HuH-7 (cell line): Measurements from ENCODE around the gene TMEM51.
A peak's percentile ranks its signal among the peaks of the same experiment; 100 is the strongest.
"Not testable (repeated sequence)": the region's sequence is repeated elsewhere in the genome, so short reads cannot be mapped to it uniquely, and the experiment has no call there.

Experiments
- DNase-seq: peaks from one replicate; pipeline ENCODE4 v3.0.0; 2011; ENCODE audit warnings: low spot score

The TMEM51 gene

DNA sequence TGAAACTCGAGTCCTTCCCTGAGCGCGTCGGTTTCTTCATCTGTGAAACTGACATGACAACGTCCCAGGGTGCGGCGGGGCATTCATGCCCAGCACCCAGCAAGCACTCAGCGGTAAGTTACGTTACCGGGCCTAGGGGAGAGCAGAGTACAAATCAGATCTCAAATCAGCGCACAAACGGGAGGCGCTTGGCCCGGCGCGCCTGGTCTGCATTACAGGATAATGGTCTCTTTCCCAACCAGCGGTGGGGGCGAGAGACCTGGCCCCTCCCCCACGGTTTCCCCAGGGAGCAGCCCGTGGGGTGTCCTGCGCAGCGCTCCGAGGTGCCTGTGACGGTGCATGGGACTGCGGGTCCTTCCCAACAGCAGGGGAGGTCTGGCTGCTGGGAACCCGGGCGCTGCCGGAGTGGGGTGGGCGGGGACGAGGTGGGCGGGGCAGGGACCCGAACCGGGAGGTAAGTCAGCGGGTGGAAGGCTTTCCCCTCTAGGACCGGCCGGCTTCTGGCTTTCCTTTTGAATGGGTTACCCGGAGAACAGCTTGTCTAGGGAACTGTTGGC is 1.0 kb downstream of the TMEM51 start:
- peak; percentile 44 for DNase-seq

DNA sequence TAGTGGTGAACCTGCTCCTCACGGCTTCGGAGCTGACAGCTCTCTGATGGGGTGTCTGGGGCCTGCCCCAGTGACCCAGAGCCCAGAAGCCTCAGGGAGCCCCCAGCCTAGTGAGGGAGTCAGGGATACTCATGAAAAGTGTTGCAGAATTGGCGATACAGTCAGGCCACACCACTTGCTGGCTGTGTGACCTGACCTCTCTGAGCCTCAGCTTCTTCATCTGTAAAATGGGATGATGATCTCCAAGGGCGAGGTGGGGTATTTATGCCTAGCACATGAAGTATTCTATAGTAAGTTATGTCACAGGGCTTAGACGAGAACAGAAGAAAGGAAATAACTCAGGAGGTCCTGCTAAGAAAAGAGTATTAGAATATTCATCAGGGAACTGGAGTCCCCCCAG is 1.6 kb downstream of the TMEM51 start:
- DNase-seq, result no peak

DNA sequence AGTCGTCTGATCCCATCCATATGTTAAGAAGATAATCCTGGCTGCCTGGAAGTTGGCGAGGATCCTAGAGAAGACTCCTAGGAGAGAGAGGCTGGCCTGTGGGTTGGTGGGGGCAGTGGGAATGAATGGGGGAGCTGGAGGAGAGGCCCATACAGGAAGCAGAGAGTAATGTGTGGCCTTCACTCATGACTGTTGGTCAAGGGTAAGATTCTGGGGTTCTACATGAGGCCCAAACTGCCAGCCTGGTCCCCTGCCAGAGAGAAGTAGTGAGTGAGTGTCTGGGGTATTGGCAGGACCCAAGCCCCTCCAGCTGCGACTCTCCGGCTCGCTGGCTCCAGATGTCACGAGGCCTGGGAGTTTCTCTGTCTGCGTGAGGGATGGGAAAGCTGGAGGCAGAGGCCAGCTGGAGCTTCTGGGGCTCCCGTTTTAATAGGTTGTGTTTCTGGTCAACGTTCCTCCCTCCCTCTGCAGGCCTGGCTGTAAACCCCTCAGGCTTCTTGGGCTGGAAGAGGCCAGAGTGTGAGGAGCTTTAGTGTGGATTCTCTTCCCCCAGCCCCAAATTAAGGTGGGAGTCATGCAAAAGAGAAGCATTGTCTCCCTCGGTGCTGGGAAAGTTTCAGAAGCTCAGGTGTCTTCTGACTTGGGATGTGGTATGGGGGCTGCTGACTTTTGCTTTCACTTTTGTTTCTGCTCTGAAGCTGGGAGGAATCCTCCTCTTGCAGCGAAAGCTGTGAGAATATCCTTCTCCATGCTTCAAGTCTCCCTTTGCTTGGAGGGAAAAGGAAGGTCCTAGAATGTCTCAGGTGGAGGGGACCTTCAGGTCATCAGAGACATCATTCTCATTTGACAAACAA is 2.6 kb downstream of the TMEM51 start:
- DNase-seq, result no peak

DNA sequence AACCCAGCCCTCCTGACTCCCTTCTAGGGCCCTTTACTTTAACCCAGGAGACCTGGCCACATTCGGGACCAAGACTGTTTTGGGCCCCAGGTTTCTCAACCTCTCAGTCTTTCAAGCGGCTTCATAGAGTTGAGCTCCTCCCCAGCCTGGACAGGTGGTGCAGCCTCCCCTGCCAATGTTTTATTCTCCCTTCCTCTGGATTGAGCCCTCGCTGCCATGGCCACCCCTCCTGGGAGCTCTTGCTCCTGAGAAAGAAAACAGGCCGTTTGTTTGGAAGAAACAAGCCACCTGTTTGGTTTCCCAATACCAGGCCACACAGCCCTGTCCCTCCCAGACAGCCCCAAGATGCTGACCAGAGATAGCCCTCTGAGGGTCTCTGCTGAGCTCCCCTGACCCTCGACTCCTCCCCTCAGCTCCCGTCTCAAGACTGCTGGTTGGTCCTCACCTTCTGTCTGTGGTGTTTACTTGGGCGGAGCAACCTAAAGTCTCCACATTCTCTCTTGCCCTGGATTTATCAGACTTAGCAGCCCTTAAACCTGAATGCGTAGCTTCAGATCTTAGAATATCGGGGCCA is 3.3 kb downstream of the TMEM51 start:
- DNase-seq, result no peak

DNA sequence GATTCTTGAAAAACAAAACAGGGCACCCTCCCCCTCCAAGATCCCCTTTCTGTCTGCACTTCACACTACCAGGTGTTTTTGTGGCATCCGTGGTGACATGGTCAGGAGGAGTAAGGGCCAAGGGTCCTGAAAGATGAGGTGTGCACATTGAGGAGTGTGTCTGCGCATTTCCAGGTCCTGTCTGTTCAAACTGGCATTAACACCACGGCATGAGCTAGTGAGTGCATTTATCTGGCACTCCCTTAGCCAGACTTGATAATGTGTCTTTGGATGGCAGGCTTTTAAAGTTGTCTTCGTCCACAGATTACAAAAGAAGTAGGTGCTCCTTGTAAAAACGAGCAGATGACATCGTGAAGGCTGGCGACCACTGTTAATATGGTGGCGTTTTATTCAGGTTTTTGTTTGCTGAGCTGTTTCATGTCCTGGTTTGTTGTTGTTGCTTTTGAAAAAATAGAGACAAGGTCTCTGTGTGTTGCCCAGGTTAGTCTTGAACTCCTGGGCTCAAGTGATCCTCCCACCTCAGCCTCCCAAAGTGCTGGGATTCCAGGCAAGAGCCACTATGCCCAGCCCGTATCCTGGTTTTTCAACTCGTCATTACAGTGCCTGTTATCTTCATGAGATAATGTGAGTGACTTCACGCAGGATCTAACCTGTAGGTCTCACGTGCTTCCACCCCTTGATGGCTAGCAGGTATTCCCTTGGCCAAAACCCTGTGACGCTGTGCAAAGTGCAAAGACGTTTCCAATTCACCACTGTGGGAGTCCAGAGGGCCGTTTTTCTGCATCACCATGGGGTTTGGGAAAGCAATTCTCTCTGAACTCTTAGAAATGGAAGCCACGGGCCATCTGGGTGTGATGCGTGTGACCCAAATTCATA is 4.2 kb downstream of the TMEM51 start:
- DNase-seq, result no peak

DNA sequence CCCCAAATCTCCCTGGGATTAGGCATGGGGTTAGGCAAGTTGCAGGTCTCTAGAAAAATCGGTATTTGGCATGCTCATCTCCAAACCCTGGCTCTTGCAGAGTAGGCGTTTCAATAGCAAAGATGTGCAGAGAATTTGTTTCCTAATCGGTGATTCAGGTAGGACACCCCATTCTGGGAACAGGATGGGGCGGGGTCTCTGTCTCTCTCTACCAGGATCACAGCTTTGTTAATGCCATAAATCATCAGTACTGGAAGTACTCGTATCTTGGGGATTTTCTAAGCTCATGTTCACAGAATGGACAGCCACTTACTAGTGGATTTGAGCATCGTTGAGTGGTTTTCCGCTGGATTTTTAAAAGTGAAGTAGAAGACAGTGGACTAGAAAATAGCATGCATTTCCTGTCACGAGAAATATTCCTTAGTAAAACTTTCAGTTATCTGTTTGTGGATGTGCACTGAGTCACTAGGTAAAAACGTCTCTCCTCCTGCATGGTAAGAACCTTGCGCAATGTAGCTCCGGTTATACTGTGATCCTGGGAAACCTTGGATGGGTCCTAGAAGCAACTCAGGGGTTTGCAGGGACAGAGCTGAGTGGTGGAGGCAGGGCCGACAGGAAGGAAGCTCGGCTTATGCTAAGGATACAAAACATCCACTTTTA is 5.1 kb downstream of the TMEM51 start:
- no peak for DNase-seq

DNA sequence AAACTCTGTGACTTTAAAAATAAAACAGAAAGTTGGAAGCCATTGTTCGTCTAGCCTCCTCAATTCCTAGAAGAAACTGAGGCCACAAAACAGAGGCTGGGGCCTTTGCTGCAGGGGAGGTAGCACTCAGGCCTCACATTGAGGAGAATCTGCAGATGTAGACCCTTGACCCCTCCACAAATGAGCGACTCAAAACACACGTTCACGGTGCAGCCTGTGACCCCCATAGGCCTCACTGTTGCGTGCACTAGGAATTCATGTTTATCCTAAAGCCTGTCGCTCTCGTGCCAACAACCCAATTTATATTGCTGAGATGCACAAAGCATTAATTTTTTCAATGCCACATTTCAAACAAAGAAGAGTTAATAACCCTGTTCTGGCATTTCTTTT is 5.6 kb downstream of the TMEM51 start:
- no peak for DNase-seq

DNA sequence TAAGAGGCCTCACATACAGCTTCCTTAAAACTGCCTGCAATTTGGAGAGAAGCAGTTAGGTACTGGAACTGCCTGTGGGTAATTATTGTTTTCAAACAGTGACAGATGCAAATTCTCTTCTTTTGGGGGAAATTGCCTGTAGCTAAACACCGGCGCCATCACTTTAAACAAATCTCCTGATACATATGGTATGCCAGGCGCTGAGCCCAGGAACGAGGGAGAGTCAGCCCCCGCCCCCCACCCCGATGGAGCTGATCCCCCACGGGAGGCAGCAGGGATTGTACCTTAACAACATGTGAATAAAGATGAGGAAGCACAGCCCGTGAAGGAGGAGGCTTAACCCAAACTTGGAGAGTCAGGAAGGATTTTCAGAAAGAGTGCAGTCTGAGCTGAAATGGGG is 7.1 kb downstream of the TMEM51 start:
- DNase-seq, result no peak

DNA sequence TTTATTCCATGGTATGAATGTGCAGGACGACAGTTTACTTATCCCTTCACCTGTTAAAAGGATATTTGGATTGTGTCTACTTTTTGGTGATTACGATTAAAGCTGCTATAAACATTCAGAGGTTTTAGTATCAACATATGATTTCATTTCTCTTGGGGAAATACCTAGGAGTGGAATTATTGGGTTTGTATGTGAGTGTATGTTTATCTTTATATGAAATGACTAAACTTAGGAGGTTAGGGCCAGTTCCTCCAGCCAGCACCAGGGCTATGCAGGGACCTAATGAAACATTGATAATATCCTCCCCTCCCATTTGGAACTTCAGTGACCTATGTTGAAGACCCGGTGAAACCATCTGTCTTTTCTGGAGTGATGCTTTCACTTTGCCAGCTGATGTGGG is 13.8 kb downstream of the TMEM51 start:
- DNase-seq, result no peak

DNA sequence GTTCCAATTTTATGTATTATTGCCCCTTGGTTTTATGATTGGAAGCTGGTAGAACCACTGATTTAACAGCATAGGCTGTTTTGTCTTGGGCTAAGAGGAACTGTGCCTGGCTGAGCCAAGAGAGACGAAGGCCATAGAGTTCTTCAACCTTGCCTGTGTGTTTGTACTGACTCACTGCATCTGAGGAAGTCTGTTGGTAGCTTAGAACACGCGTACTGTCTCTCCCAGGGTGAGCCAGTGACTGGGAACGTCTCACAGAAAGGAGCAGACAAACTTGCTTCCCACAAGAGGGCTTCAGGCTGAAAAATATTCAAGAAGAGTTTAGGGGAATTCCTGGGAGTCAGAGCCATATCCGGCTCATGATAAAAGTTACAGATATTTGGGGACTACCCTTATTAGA is 14.9 kb downstream of the TMEM51 start:
- no peak for DNase-seq

DNA sequence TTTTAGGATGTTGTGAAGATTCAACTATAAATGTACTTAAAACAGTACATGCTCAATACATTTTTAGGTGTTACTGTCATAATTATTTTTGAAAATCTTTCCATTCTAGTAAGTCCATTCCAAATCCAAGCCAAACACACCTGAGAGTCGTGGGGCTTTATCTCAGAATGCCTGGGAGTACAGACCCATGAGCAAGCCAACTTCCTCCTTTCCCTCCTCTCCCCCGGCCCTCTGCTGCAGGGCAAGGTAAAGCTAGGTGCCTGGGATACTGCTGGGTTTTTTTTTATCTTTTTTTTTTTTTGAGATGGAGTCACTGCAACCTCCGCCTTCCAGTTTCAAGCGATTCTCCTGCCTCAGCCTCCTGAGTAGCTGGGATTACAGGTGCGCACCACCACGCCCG is 16.5 kb downstream of the TMEM51 start:
- DNase-seq, result no peak

DNA sequence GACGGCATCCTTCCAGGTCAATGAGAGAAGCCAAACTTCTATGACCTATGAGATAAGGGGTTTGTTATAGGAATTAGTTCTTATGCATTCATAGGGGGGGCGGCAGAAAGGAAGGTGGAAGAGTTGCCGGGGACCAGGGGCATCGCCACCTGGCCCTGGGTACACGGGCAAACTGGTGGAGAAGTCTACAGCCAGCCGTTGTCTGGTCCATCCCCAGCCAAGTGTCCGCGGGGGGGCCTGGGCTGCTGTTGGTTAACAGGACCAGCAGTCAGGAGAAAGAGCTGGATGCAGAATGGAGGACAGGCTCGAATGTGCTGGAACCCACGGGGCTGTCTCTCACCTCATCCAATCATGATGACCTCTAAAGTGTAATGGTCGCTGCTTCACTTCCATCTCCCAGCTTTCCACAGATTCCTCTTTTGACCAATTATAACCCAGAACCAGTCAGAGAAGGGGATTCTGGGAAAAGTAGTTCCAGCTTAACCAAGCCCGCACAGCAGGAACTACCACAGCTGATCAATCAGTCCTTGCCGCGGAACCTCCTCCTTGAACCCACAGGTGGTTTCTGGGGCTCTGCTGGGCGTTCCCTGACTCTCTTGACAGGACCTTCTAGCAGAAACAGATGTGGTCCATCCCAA is 17.8 kb downstream of the TMEM51 start:
- no peak for DNase-seq

DNA sequence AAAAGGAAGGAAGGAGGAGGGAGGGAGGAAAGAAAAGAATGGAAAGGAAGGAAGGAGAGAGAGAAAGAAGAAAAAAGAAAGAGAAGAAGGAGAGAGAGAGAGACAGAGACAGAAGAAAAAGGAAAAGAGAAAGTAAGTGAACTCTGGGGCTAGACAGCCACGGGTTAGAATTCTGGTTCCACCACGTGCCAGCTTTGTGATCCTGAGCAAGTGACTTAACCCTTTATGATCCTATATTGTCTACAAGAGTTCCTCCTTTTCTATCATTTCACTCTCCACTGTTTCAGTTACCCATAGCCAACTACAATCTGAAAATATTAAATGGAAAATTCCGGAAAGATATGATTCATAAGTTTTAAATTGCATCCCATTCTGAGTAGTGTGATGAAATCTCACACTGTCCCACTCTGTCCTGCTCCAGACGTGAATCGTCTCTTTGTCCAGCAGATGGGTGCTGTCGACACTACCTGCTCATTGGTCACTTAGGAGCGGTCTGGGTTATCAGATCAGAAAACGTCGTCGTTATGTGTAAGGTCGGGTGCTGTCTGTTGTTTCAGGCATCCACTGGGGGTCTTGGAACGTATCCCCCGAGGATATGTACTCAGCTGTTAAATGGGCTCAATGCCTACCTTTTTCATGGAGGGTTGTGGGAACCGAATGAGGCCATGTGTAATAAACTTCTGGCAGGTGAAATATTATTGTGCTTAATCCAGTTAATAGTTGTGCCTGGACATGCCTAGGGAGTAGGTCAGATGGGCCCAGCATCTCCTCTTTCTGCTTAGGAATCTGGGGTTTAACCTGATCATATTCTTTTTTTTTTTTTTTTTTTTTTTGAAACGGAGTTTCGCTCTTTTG is 19.1 kb downstream of the TMEM51 start:
- DNase-seq, result no peak

DNA sequence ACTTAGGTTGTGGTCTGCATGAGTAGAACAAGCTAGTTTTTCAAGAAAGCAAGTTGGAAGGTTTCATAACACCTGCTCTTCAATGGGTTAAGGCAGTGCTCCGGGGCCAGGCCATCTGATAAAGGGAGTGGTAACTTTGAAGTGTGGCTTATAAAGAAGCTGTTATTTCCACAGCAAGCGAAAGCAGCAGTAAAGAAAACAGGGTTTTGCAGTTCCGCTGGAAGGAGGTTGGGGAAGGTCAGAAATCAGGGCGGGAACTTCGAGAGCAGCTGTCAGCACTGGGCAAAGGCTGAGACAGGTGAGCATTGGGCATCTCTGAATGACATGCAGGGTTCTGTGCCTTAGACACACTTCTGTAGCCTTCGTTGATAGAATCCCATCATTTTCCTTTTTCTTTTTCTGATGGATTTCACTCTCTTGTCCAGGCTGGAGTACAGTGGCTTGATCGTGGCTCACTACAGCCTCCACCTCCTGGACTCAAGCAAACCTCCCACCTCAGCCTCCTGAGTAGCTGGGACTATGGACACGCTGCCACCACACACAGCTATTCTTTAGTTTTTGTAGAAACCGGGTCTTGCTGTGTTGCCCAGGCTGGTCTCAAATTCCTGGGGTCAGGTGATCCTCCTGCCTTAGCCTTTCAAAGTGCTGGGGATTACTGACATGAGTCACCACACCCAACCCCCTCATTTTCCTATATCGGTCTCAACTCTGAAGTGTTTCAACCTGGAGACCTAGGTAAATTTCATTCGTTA is 20.5 kb downstream of the TMEM51 start:
- DNase-seq, result no peak

DNA sequence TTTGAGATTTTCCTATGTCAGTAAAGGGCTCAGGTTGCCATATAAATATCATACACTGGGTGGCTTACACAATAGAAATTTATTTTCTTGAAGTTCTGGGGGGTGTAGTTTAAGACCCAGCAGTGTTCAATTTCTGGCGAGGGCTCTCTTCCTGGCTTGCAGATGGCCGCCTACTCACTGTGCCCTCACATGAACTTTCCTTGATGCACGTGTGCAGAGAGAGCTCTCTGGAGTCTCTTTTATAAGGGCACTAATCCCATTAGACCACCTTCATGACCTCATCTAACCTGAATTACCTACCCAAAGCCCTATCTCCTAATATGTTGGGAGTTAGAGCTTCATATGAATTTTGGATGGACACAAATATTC is 21.1 kb downstream of the TMEM51 start:
- DNase-seq, result no peak

DNA sequence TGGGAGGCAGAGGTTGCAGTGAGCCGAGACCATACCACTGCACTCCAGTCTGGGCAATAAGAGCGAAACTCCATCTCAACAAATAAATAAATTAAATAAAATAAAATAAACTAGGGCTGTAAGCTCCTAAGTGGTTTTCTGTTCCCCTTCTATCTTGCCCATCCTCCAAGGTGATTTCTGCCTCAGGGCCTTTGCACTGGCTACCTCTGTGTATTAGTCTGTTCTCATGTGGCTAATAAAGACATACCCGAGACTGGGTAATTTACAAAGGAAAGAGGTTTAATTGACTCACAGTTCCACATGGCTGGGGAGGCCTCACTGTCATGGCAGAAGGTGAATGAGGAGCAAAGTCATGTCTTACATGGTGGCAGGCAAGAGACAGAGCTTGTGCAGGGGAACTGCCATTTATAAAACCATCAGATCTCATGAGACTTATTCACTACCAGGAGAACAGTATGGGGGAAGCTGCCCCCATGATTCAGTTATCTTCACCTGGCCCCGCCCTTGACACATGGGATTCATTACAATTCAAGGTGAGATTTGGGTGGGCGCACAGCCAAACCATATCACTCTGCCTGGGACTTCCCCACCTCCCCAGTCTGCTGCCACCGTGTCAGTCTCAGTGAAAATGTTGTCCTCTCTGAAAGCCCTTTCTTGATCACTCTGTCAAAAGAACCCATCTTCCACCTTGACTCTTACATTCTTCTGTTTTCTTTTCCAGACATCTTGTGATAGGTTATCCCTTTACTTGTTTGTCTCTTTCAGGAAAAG is 22.0 kb downstream of the TMEM51 start:
- not testable (repeated sequence) for DNase-seq

DNA sequence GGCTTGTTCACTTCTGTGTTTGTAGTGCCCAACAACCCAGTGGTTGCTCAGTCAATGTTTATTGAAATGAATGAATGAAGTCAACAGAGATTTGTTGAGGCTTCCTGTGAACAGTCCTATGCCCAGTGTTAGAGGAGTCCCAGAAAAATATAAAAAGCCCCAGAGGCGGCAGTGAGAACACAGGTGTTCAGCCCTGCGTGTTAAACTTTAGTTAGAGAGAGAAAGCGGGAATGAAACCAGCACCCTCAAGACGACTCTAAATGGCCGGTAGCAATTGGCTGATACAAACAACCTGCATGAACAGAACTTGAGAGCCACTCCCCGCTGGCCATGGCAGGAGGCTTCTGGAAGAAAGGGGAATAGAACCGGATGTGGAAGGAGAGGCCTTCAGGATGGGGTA is 22.6 kb downstream of the TMEM51 start:
- no peak for DNase-seq

DNA sequence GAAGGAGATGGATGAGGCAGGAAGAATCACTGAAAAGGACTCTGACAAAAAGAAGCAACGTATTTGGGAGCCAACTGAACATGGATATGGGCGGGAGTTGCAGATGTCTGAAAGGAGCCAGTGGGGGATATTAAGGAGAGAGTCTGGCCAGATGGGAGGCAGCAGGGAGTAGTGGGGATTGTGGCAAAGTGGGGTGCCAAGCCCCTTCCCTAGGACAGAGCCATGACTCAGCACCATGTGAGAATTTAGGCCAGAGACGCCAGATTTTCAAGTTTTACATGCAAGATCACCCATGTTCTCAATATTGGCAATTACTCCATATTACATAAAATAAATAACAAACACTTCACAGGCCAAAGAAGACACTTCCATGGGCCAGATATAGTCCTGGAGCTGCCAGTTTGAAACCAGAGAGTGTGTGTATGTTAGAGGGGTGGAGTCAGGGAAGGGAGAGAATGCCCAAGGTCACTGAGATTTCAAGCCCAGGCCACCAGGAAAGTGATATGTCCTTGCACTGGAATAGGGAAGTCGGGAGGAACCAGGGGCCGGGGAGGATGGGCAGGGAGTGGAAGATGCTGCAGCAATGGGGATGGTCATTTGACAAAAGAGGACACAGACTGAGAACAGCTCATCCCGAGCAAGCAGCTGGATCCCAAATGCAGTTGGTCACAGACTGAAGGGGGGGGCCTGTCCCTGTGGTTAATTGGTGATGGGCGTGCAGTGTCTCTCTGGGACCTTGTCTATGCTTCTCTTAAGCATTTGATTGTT is 23.5 kb downstream of the TMEM51 start:
- no peak for DNase-seq
